ENCODE measurements around the gene FOXJ3.

GRCh38 chr1:42138586-42138985 lies 196.4 kb downstream of the FOXJ3 start:
- TF ChIP-seq CTCF (conservative IDR thresholded peaks at IDR 0.05 in 1 of 2, IDR thresholded peaks at IDR 0.05 in 1 of 2; ENCODE audit: extremely low read depth in 1 of 2, insufficient read depth in 1 of 2, low read depth in 1 of 2, low read length in 2 of 2): no peak
- TF ChIP-seq EZH2 (IDR thresholded peaks at IDR 0.05; ENCODE audit: borderline replicate concordance, low read length): no peak
